GM23248 (cell line): ENCODE measurements around the gene GSK3A.

Experiments
- EZH2 ChIP-seq: fragments of 200-600 bp; sonication (generic); IDR thresholded peaks from 2 replicates; pipeline ENCODE4 v1.6.1; 2018; ENCODE audit warnings: antibody characterized with exemption, mild to moderate bottlenecking; ENCODE audit not compliant: insufficient read depth, poor library complexity, severe bottlenecking
- EZH2phosphoT487 ChIP-seq: fragments of 200-600 bp; sonication (generic); IDR thresholded peaks from 2 replicates; pipeline ENCODE4 v1.6.1; 2018; ENCODE audit warnings: antibody characterized with exemption, moderate library complexity, mild to moderate bottlenecking, low read depth; ENCODE audit not compliant: insufficient read depth

DNA sequence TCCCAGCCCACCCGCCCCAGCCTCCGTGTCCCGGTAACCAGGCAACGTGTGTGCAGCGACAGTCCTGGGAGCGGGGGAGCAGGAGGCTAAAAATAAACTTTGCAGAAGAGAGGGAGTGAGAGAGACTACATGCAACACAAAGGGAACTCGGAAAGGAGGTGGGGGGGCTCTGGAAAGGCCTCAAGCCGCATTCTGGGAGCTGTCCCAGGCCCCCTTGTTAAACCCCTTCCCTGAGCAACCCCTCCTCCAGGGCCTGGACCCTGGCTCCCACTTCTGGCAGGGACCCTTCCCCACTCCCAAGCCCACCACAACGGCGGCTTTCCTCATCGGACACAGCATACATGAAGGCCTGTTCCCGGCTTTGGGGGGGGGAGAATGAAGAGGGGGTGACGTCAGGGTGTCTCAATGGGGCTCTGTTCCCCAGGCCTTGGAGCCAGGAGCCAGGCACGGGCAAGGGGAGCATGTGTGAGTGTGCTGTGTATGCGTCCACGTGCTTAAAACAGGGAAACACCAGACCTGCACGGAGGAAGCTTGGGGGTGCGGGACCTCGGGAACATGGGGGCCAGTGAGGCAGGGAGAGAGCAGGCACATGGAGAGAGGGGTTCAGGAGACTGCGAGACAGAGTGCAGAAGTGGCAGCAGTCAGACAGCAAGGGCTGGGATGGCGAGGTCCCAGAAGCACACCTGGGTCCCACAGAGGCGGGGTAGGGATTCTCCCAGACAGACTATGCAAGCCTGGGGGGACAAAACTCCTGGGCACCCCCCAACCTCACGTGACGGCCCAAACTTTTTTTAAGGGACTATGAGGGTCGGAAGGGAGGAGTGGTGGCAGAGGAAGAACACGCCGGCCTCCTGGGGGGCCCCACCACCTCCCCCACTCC lies 10.2 kb upstream of the GSK3A start:
- TF ChIP-seq EZH2, result no peak
- TF ChIP-seq EZH2phosphoT487, result no peak
